Endometrial microvascular endothelial cells (primary cell): ENCODE data around the gene SPOCD1. TPM values are rescaled to one million over a fixed set of nuclear protein-coding genes. Genes with fewer than 3 reads are reported as not detected.

Experiments
- in situ Hi-C: cut with HindIII; loops from 2 replicates; pipeline ENCODE4 v1.10.0; 2017; ENCODE audit warnings: low sequenced_read_pairs, low pct_unique_long_range_greater_than_20kb; ENCODE audit errors: inconsistent ontology term
- total RNA-seq: library from RNA; depleted of rRNA; stranded (reverse); fragments of >200 nt; gene quantifications from one replicate; pipeline ENCODE4 v1.2.3, GENCODE V29; 2015; ENCODE audit errors: inconsistent ontology term

The SPOCD1 gene
- total RNA-seq, 1 donor from 2014 or later = 74.4 TPM

DNA sequence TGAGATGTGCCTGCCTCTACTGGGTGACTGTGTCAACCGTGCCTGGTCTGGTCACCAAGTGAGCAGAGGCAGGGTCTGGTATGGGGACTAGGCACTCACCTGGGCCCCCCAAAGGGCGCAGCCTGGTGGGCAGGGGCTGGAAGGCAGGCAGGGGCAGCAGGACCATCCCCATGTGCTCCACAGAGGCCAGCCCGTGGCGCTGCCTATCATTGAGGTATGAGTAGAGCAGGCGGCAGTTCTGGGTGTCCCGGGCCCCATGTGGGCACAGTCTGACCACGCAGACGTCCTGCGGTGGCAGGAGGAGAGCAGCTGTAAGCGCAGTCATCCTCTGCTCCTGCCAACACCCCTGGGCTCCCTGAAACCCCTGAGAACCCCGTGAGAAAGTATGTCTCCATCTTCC lies 23.7 kb downstream of the SPOCD1 start:
- in situ Hi-C loops = no loop called here

DNA sequence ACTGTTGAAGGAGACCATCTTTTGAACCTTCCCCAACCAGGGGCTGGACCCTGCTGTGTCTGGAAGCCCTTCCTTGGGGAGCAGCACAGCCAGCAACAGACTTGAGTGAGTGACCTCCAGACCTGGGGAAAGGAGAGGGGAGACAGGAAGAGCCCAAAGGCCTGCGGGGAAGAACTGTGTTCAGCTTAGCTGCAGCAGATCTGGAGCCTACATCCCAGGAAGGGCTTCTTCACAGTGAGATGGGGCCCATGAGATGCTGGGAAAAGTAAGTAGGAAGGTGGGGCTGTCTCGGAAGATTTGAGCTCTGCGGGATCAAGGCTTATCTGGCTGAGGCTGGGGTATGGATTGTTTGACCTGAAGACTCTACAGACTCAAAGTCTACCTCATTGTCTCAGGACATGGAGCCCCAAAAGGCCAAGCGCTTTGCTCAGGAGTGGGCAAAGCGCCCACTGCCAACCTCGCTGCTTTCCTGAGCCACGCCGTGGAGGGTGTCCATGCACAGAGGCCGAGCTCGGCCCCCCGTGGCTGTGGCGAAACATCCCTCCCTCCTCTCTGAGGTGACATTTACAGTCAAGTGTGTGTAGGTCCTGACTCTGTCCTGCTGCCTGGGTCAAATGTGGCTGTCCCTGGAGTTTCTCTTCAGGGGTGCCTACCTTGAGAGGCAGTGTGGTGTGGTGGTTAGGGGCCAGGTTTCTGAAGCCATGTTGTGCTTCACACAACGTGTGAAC lies 24.5 kb downstream of the SPOCD1 start:
- in situ Hi-C loops = no loop called here

DNA sequence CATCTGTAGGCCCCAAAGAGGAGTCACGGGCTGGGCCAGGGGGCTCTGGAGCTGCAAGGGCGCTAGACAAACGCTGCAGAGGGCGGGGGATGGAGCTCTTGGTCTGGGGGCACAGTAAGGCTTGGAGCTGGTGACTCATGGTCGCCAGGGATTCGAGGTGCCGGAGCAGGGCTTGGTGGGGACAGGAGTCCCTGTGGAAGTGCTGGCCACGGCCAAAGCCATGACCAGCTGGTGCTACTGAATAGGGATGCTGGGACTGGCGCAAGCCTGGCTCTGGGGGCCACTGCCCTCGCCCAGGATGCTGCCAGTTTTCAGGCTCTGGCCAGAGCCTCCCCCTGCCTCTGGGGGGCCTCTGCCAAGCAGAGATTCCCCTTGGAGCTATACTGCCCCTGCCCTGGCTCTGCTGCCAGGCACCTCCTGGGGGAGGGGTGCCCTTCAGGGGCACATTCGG lies 25.2 kb downstream of the SPOCD1 start:
- in situ Hi-C loops = no loop called here

DNA sequence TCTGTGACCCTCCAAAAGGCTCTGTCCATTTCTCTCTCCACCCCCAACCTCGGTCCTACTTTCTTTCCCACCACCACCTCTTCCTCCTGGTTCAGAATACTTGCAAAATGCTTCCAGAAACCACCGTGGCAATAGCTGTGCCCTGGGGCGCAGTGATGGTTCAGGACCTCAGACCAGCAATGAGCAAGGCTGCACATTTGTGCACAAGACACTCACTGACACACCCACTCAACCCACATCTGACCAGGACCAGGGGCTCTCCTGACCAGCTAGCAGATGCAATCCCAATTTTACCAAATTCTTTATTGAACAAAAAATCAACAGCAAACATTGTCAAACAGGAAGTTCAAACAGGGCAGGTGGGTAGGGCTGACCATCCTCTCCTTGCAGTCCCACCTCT lies 25.7 kb downstream of the SPOCD1 start:
- in situ Hi-C loops = no loop called here

- in situ Hi-C loops = no loop called here
Measured at GRCh38 chr1:31789259-31790065, 26.4 kb downstream of the SPOCD1 start.

- in situ Hi-C loops = no loop called here
Measured at GRCh38 chr1:31788825-31789256, 27.0 kb downstream of the SPOCD1 start.

DNA sequence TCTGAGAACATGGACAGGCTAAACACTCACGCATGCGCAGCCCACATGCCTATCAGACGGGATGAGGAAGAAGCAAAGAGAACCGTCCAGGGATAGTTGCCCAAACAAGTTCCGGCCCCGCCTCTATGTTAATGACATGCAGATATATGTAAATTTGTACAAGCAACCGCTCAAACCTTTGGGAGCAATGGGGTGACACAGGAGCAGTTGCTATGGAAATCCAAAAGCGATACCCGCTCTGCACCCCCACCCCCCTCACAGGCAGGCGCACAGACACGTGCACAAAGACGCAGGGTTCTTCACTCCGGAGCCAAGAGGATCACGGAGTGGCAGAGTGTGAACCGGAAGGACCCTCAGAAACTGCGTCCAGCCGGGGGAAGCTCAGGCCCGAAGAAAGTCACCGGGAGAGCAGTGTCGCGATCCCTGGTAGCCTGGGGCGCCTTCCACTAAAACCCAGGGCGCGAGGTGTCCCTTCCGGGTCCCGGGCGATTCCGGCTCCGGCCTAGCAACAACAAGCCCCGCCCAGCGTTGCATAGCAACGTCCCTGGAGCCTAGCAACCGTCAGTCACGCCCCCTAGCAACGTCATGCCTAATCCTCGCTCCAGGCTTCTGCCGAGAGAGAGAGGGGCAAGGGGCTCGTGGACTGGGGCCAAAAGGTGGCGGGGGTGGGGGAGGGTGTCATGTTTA lies 27.5 kb downstream of the SPOCD1 start:
- in situ Hi-C loops = no loop called here

- in situ Hi-C loops = no loop called here
Measured at GRCh38 chr1:31787786-31788137, 28.1 kb downstream of the SPOCD1 start.

- in situ Hi-C loops = no loop called here
Measured at GRCh38 chr1:31787261-31787660, 28.6 kb downstream of the SPOCD1 start.

- in situ Hi-C loops = no loop called here
Measured at GRCh38 chr1:31786366-31787060, 29.3 kb downstream of the SPOCD1 start.

GRCh38 chr1:31785947-31786290 lies 29.9 kb downstream of the SPOCD1 start:
- in situ Hi-C loops = no loop called here

- in situ Hi-C loops = no loop called here
Measured at GRCh38 chr1:31785020-31785946, 30.5 kb downstream of the SPOCD1 start.

DNA sequence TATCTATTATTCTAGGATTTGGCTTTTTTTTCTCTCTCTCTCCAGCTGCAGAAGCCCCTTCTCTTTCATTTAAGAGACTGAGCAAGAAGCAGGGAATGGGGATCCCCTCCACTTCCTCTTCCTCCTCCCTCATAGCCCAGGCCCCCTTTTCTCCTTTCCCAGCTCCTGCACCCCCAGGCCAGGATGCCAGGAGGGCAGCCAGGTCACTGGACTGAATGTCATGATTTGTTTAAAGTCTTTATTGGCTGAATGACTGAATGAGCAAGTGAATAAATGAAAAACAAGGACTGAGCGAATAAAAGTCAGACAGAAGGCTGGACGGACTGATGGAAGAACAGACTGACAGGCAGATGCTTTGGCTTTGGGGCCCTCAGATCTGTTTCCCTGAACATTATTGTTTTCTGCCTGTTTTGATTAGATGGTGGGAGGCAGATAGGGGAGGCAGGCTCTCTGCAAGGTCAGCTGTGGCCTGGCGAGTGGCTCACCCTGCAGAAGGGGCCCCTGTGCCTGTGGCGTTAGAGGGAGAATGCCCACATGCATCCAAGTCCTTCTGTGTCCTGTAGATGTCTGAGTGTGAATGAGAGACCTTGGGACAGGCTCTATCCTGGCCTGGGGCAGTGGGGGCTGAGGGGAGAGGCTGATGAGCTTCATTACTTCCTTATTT lies 31.3 kb downstream of the SPOCD1 start:
- in situ Hi-C loops = no loop called here

DNA sequence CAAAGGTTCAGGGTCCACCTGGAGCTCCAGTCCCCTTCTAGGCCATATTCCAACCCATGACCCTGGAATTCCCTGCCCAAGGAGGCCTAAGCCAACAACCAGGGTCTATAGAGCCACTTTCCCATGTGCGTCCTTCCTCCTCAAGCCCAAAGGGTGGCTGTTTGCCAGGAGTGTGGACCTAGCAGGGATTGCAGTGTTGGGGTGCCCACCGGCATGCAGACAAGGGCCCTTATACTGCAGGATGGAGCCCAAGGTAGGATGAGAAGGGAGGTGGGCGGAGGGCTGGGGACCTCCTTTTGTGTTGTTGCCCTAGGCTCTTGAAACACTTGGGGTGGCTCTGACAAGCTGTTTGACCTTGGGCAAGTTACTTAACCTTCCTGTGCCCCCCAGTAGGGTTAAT lies 32.0 kb downstream of the SPOCD1 start:
- in situ Hi-C loops = no loop called here

- in situ Hi-C loops = no loop called here
Measured at GRCh38 chr1:31782421-31783410, 33.1 kb downstream of the SPOCD1 start.

- in situ Hi-C loops = no loop called here
Measured at GRCh38 chr1:31781756-31782371, 34.0 kb downstream of the SPOCD1 start.
